SK-MEL-5 (cell line): ENCODE results near the gene CCR5AS.
"Not testable (repeated sequence)": the region's sequence is repeated elsewhere in the genome, so short reads cannot be mapped to it uniquely, and the experiment has no call there.

Experiments
- DNase-seq: peaks from one replicate; pipeline ENCODE4 v3.0.0-alpha.2; 2016; ENCODE audit warnings: low read depth, low spot score
- in situ Hi-C: cut with HindIII; loops from 2 replicates; pipeline ENCODE4 v1.10.0; 2016; ENCODE audit warnings: low sequenced_read_pairs, high pct_unique_total_duplicates, low pct_unique_long_range_greater_than_20kb

Gene CCR5AS

GRCh38 chr3:46411271-46411670, 4.4 kb upstream of the CCR5AS start:
- in situ Hi-C loops, result no loop called here
- no peak for DNase-seq

GRCh38 chr3:46410669-46411068, 3.8 kb upstream of the CCR5AS start:
- no peak for DNase-seq
- in situ Hi-C loops, result no loop called here

- in situ Hi-C loops, result no loop called here
- DNase-seq, result no peak
Measured at GRCh38 chr3:46409739-46410489, 3.0 kb upstream of the CCR5AS start.

- DNase-seq, result no peak
- in situ Hi-C loops, result no loop called here
Measured at GRCh38 chr3:46408853-46409252, 2.0 kb upstream of the CCR5AS start.

GRCh38 chr3:46407970-46408369, 1.1 kb upstream of the CCR5AS start:
- no peak for DNase-seq
- in situ Hi-C loops, result no loop called here

- no peak for DNase-seq
- in situ Hi-C loops, result no loop called here
Measured at GRCh38 chr3:46406443-46406787, 451 bp downstream of the CCR5AS start.

- in situ Hi-C loops, result no loop called here
- DNase-seq, result no peak
Measured at GRCh38 chr3:46405301-46406019, 1.4 kb downstream of the CCR5AS start.

- in situ Hi-C loops, DNase-seq: not testable (repeated sequence)
Measured at GRCh38 chr3:46402902-46403301, 4.0 kb downstream of the CCR5AS start.

- no peak for DNase-seq
- in situ Hi-C loops, result no loop called here
Measured at GRCh38 chr3:46401579-46401978, 5.3 kb downstream of the CCR5AS start.

- in situ Hi-C loops, result no loop called here
- no peak for DNase-seq
Measured at GRCh38 chr3:46400846-46401245, 6.0 kb downstream of the CCR5AS start.

GRCh38 chr3:46400000-46400734, 6.7 kb downstream of the CCR5AS start:
- in situ Hi-C loops, result no loop called here
- no peak for DNase-seq

GRCh38 chr3:46399557-46399956, 7.3 kb downstream of the CCR5AS start:
- no peak for DNase-seq
- in situ Hi-C loops, result no loop called here

GRCh38 chr3:46399098-46399497, 7.8 kb downstream of the CCR5AS start:
- in situ Hi-C loops, result no loop called here
- no peak for DNase-seq

- DNase-seq, result no peak
- in situ Hi-C loops, result no loop called here
Measured at GRCh38 chr3:46398186-46398955, 8.5 kb downstream of the CCR5AS start.

GRCh38 chr3:46397111-46397510, 9.8 kb downstream of the CCR5AS start:
- DNase-seq, result no peak
- in situ Hi-C loops, result no loop called here

GRCh38 chr3:46395766-46396530, 10.9 kb downstream of the CCR5AS start:
- DNase-seq, result no peak
- in situ Hi-C loops, result no loop called here

GRCh38 chr3:46395210-46395661, 11.6 kb downstream of the CCR5AS start:
- no peak for DNase-seq
- in situ Hi-C loops, result no loop called here
